ENCODE measurements around the gene SMIM24.
"Not testable (repeated sequence)": the region's sequence is repeated elsewhere in the genome, so short reads cannot be mapped to it uniquely, and the experiment has no call there.

SMIM24 gene

DNA sequence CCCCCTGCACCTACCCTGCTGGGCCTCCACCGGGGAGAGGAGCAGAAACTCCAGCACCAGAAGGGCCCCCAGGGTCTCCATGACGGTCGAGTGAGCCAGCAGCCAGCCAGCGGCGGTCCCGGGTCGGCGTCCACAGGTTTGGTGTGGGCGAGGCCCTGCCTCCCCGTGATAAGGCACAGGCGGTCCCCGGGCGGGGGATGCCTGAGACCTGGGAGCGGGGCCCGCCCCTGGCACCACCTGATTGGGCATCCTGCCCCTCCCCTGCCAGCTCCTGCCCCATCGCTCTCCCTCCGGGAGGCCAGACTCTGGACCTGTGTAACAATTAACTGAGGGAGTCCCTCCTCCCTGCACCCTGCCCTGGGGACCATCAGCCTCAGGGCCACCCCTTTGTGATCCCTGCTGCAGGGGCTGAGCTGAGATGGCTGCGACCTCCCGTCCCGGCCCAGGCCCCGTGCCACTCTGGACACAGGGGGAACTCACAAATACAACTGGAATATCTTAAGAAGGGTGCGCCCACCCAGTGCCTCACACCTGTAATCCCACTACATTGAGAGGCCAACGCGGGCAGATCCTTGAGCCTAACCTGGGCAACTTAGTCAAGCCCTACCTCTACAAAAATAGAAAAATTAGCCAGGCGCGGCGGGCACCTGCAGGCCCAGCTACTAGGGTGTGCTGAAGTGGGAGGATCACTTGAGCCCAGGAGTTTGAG, at the start of gene SMIM24:
SMIM24 (minus strand) TSS at position 143 of the 709 bp plus-strand sequence; CDS start at position 81, 62 bp downstream.
- DNase-seq (ENCODE audit: extremely low read depth in 1 of 2, low read depth in 1 of 2), result no peak

- DNase-seq (ENCODE audit: extremely low read depth in 1 of 2, low read depth in 1 of 2), result not testable (repeated sequence)
Measured at GRCh38 chr19:3529299-3529698, 49.0 kb upstream of the SMIM24 start.

DNA sequence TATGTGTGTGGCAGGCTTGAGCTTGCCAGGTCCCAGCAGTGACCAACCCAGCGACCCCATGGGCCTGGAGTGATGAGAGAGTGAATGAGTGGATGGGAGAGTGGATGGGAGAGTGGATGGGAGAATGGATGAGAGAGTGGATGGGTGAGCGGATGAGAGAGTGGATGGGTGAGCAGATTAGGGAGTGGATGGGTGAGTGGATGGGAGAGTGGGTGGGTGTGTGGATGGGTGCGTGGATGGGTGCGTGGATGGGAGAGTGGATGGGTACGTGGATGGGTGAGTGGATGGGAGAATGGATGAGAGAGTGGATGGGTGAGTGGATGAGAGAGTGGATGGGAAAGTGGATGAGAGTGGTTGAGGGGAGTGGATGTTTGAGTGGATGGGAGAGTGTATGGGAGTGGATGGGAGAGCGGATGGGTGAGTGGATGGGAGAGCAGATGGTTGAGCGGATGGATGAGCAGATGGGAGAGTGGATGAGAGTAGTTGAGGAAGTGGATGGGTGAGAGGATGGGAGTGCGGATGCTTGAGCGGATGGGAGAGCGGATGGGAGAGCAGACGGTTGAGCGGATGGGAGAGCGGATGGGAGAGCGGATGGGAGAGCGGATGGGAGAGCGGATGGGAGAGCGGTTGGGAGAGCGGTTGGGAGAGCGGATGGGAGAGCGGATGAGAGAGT, 48.4 kb upstream of the SMIM24 start:
- no peak for DNase-seq (ENCODE audit: extremely low read depth in 1 of 2, low read depth in 1 of 2)

DNA sequence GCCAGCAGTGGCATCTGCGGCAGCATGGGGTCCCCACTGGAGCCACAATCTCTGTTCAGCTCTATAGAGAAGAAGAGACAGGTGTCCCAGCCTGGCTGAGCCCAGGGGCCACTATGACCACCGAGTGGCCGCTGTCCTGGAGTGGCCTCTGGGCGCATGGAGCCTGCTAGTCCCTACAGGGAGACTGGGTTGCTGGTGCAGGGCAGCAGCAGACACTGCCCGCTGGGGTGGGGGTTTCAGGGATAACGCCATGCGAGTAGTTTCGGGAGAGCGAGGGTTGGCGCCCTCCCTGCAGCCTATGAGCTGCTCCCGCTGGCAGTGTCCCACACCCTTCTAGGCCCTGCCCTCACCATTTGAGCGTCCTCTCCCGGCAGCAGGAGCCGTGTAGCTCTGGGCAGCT, 47.8 kb upstream of the SMIM24 start:
- DNase-seq (ENCODE audit: extremely low read depth in 1 of 2, low read depth in 1 of 2), result no peak

GRCh38 chr19:3527238-3527910, 47.0 kb upstream of the SMIM24 start:
- DNase-seq (ENCODE audit: extremely low read depth in 1 of 2, low read depth in 1 of 2), result no peak

GRCh38 chr19:3526507-3527237, 46.3 kb upstream of the SMIM24 start:
- DNase-seq (ENCODE audit: extremely low read depth in 1 of 2, low read depth in 1 of 2), result no peak

DNA sequence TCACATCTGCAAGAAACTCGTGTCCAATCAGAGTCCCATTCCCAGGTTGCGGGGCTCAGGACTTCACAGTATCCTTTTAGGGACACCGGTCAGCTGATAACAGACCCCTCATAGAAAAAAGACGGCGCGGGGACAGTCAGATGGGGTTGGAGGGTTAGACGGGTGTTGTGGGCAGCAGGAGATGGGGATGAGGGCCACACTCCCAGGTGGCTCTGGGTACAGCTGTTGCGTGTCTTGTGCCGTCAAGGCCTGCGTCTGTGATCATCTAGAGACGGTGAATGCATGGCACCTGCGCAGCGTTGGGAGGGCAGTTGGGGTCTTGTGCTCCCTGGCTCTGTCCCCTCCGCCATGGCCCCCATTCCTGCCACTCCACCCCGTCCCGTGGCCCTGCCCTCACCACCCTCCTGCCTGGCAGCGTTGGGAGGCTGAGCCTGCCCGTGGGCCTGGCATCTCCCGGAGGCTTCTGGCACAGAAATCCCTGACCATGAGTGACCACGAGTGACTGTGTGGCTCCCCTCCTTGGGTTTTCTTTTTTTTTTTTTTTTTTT, 44.7 kb upstream of the SMIM24 start:
- DNase-seq (ENCODE audit: extremely low read depth in 1 of 2, low read depth in 1 of 2), result no peak

DNA sequence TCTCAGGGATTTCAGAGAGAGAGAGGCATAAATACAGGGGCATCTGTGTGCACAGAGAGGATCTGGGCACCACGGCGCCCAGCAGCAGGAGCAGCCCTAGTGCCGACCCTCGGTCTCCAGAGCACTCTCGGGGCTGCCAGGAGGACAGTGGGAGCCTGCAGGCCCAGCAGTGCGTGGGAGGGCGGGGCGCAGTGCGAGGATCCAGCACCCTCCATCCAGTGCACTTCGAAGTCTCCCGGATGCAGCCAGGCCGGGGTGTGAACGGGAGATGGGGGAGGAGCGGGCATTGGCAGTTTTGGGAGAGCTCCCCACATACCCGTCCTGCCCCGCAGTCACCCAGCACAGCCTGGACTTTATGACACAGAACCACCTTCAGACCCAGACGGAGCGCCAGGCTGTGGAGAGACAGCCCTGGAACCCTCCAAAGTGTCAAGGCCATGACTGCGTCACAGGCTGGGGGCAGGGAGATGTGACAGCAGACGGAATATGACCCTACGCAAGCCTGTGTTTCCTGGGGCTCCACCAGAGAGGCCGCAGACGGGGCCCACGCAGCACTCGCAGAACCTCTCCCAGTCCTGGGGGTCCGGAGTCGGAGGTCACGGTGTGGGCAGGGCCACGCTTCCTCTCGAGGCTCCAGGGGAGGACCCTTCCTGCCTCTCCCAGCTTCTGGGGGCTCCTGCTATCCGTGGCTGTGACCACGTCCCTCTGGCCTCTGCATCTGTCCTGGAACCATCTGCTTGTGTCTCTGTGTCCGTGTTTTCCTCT, 43.9 kb upstream of the SMIM24 start:
- no peak for DNase-seq (ENCODE audit: extremely low read depth in 1 of 2, low read depth in 1 of 2)

- no peak for DNase-seq (ENCODE audit: extremely low read depth in 1 of 2, low read depth in 1 of 2)
Measured at GRCh38 chr19:3523361-3524077, 43.2 kb upstream of the SMIM24 start.

- no peak for DNase-seq (ENCODE audit: extremely low read depth in 1 of 2, low read depth in 1 of 2)
Measured at GRCh38 chr19:3522421-3523360, 42.4 kb upstream of the SMIM24 start.

GRCh38 chr19:3521104-3521445, 40.8 kb upstream of the SMIM24 start:
- no peak for DNase-seq (ENCODE audit: extremely low read depth in 1 of 2, low read depth in 1 of 2)

- no peak for DNase-seq (ENCODE audit: extremely low read depth in 1 of 2, low read depth in 1 of 2)
Measured at GRCh38 chr19:3520166-3521103, 40.1 kb upstream of the SMIM24 start.

DNA sequence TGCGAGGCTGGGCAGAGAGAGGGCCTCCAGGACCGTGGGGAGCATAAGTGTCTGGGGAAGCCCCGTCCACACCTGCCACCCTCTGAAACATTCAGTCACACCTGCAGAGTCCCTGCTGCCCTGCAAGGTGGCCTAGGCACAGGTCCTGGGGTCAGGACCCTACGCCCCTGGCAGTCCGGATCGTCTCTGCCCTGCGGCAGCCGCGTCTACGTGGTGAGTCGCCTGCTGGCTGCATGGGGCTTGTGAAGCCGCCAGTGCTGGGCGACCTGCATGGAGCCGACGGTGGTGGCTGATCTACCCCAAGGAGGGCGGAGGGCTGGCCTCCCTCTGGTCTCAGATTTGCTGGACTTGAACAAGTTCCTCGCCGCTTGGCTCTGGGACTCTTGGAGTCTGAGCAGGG, 38.8 kb upstream of the SMIM24 start:
- no peak for DNase-seq (ENCODE audit: extremely low read depth in 1 of 2, low read depth in 1 of 2)

DNA sequence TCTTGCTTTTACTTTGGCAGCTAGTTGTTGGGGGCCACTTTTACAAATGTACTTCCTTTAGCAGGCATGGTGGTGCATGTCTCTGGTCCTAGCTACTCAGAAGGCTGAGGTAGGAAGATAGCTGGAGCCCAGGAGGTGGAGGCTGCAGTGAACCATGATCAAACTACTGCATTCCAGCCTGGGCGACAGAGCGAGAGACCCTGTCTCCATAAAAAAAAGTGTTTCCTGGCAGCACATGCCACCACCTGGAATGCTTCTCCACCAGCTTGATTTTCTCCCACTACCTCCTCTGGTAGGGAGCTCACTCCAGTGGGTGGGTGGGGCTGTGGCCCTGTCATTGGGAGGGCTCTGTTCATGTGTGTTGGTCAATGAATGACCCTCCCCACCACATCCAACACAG, 38.3 kb upstream of the SMIM24 start:
- DNase-seq (ENCODE audit: extremely low read depth in 1 of 2, low read depth in 1 of 2), result no peak

- no peak for DNase-seq (ENCODE audit: extremely low read depth in 1 of 2, low read depth in 1 of 2)
Measured at GRCh38 chr19:3518255-3518654, 37.9 kb upstream of the SMIM24 start.

DNA sequence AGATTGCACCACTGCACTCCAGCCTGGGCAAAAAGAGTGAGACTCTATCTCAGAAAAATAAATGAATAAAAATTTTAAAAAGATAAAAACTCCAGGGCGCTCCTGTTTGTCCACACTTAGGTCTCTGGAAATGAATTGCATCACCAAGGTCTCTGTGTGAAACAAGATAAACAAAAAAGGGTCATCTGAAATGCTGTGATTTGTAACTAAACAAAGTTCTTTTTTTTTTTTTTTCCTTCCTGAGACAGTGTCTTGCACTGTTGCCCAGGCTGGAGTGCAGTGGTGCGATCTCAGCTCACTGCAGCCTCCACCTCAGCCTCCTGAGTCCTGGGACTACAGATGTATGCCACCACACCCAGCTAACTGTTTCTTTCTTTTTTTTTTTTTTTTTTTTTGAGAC, 37.3 kb upstream of the SMIM24 start:
- no peak for DNase-seq (ENCODE audit: extremely low read depth in 1 of 2, low read depth in 1 of 2)

DNA sequence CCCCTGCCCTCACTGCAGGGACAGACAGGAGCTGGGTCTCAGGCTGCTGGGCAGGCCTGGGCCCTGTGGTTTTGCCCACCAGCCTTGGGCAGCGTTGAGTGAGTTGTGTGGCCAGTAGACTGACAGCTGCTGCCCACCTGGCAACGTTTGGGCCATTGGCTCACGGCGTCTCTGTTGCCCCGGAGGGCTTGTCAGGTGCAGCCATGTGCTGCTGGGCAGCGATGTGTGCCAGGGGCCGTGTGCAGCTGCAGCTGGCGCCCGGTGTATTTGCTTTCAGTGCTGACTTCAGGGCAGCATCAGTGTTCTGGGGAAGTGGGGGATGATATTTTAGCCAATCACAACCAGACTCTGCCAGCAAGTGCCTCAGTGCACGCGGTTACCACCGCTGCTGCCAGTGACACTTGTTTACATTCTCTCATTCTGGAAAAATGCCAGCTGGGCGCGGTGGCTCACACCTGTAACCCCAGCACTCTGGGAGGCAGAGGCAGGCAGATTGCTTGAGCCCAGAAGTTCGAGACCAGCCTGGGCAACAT, 36.4 kb upstream of the SMIM24 start:
- DNase-seq (ENCODE audit: extremely low read depth in 1 of 2, low read depth in 1 of 2), result no peak

Data from stimulated activated CD8-positive, alpha-beta memory T cell treated with anti-CD3 and anti-CD28 coated beads, Interleukin-7, amount 100 ng/mL, for 48 hours (primary cell).